ENCODE data around the gene BICC1.

DNA sequence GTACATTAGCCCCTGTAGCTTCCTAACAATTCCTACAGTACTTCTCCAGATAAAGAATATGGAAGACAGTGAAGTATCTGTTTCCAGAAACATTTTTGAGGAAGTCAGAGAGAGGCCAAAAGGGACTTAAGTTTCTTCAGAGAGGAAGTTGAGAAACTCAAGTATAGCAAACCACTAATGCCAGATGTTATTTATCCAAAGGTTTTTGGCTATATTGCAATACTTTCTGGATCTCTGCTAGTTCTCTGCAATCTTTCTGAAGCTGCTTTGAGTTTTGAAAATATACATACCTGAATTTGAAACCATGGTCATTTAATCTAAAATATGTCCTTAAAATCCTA lies 64.7 kb downstream of the BICC1 start:
- TF ChIP-seq, protein P1, sequence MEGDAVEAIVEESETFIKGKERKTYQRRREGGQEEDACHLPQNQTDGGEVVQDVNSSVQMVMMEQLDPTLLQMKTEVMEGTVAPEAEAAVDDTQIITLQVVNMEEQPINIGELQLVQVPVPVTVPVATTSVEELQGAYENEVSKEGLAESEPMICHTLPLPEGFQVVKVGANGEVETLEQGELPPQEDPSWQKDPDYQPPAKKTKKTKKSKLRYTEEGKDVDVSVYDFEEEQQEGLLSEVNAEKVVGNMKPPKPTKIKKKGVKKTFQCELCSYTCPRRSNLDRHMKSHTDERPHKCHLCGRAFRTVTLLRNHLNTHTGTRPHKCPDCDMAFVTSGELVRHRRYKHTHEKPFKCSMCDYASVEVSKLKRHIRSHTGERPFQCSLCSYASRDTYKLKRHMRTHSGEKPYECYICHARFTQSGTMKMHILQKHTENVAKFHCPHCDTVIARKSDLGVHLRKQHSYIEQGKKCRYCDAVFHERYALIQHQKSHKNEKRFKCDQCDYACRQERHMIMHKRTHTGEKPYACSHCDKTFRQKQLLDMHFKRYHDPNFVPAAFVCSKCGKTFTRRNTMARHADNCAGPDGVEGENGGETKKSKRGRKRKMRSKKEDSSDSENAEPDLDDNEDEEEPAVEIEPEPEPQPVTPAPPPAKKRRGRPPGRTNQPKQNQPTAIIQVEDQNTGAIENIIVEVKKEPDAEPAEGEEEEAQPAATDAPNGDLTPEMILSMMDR (conservative IDR thresholded peaks at IDR 0.05; ENCODE audit: low read depth, low read length) = no peak
- no peak for TF ChIP-seq EZH2 (IDR thresholded peaks at IDR 0.05; ENCODE audit: low read length, unreplicated experiment)

Measured in PC-3 (cell line).